Fibroblast of skin of abdomen (primary cell): ENCODE results near the gene SEMA6B.
"Not testable (repeated sequence)": the region's sequence is repeated elsewhere in the genome, so short reads cannot be mapped to it uniquely, and the experiment has no call there.

ENCODE experiments used
- DNase-seq: peaks from one replicate; pipeline ENCODE4 v3.0.0-alpha.2; 2013

The SEMA6B gene

GRCh38 chr19:4542896-4543841, 16.3 kb downstream of the SEMA6B start:
- DNase-seq = no peak

GRCh38 chr19:4541806-4542145, 17.7 kb downstream of the SEMA6B start:
- not testable (repeated sequence) for DNase-seq

GRCh38 chr19:4541114-4541805, 18.2 kb downstream of the SEMA6B start:
- no peak for DNase-seq

GRCh38 chr19:4539693-4540581, 19.5 kb downstream of the SEMA6B start, which contains the start of gene LRG1:
TSS of gene LRG1 (minus strand) at chr19:4540036. CDS start at chr19:4540013, 23 bp downstream.
- no peak for DNase-seq

GRCh38 chr19:4539169-4539692, 20.3 kb downstream of the SEMA6B start:
- no peak for DNase-seq

GRCh38 chr19:4538601-4538954, 20.9 kb downstream of the SEMA6B start:
- DNase-seq = no peak

GRCh38 chr19:4537953-4538600, 21.4 kb downstream of the SEMA6B start:
- DNase-seq = no peak

- DNase-seq = no peak
Measured at GRCh38 chr19:4536798-4537197, 22.7 kb downstream of the SEMA6B start.

- peak; percentile 18 for DNase-seq
Measured at GRCh38 chr19:4534836-4535658, 24.4 kb downstream of the SEMA6B start, which contains the start of gene PLIN5. TSS of gene PLIN5 (minus strand) at chr19:4535224. CDS start at chr19:4534074, 1,150 bp downstream.

GRCh38 chr19:4533835-4534424, 25.6 kb downstream of the SEMA6B start:
- DNase-seq = no peak

- no peak for DNase-seq
Measured at GRCh38 chr19:4533334-4533733, 26.1 kb downstream of the SEMA6B start.

GRCh38 chr19:4531562-4532165, 27.8 kb downstream of the SEMA6B start:
- DNase-seq = no peak

GRCh38 chr19:4529924-4530522, 29.5 kb downstream of the SEMA6B start:
- DNase-seq = no peak

- no peak for DNase-seq
Measured at GRCh38 chr19:4528843-4529242, 30.6 kb downstream of the SEMA6B start.

- not testable (repeated sequence) for DNase-seq
Measured at GRCh38 chr19:4527377-4527776, 32.1 kb downstream of the SEMA6B start.

- no peak for DNase-seq
Measured at GRCh38 chr19:4525563-4526002, 33.9 kb downstream of the SEMA6B start.

GRCh38 chr19:4524808-4525562, 34.5 kb downstream of the SEMA6B start:
- peak; percentile 32 for DNase-seq

GRCh38 chr19:4523306-4524110, 36.0 kb downstream of the SEMA6B start:
- no peak for DNase-seq
